Measurements from ENCODE around the gene DNAJC1. TPM values are rescaled to one million over a fixed set of nuclear protein-coding genes. Genes with fewer than 3 reads are reported as not detected.

The DNAJC1 gene
- total and polyA plus RNA-seq, 10 of the 15 experiments (the other 5 are each of a cell fraction or from before 2014, with no cell fraction given): 2.5 to 39.3 (median 20.4) TPM

DNA sequence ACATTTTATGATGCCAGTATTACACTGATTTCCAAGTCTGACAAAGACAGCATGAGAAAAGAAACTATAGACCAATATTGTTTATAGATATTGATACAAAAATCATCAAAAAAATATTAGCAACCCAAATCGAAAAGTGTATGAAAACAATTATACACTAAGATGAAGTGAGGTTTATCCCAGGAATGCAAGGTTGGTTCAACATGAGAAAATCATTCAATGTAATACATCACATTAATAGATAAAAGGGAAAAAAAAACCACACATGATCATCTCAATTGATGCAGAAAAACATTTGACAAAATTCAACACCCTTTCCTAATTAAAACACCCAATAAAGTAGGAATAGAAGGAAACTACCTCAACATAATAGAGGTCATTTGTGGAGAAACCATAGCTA is 153.9 kb downstream of the DNAJC1 start:
- TF ChIP-seq BHLHE40 (IDR thresholded peaks at IDR 0.05; ENCODE audit: borderline replicate concordance in 1 of 2, low read depth in 2 of 2, low read length in 1 of 2) (no peak), NFIC (IDR thresholded peaks at IDR 0.05; ENCODE audit: low read depth, low read length) (no peak), STAT3 (IDR thresholded peaks at IDR 0.05; ENCODE audit: low read depth, low read length) (no peak), ATF7 (IDR thresholded peaks at IDR 0.05; ENCODE audit: low read depth) (no peak), MEF2B (IDR thresholded peaks at IDR 0.05; ENCODE audit: partially characterized antibody, poor library complexity, severe bottlenecking) (no peak), RAD21 (IDR thresholded peaks at IDR 0.05; ENCODE audit: insufficient read depth, low read depth, low read length) (no peak), NR2C1 (IDR thresholded peaks at IDR 0.05) (no peak), DPF2 (IDR thresholded peaks at IDR 0.05) (no peak), ASH2L (IDR thresholded peaks at IDR 0.05; ENCODE audit: borderline replicate concordance, low read depth) (no peak)
- TF ChIP-seq, protein P1, sequence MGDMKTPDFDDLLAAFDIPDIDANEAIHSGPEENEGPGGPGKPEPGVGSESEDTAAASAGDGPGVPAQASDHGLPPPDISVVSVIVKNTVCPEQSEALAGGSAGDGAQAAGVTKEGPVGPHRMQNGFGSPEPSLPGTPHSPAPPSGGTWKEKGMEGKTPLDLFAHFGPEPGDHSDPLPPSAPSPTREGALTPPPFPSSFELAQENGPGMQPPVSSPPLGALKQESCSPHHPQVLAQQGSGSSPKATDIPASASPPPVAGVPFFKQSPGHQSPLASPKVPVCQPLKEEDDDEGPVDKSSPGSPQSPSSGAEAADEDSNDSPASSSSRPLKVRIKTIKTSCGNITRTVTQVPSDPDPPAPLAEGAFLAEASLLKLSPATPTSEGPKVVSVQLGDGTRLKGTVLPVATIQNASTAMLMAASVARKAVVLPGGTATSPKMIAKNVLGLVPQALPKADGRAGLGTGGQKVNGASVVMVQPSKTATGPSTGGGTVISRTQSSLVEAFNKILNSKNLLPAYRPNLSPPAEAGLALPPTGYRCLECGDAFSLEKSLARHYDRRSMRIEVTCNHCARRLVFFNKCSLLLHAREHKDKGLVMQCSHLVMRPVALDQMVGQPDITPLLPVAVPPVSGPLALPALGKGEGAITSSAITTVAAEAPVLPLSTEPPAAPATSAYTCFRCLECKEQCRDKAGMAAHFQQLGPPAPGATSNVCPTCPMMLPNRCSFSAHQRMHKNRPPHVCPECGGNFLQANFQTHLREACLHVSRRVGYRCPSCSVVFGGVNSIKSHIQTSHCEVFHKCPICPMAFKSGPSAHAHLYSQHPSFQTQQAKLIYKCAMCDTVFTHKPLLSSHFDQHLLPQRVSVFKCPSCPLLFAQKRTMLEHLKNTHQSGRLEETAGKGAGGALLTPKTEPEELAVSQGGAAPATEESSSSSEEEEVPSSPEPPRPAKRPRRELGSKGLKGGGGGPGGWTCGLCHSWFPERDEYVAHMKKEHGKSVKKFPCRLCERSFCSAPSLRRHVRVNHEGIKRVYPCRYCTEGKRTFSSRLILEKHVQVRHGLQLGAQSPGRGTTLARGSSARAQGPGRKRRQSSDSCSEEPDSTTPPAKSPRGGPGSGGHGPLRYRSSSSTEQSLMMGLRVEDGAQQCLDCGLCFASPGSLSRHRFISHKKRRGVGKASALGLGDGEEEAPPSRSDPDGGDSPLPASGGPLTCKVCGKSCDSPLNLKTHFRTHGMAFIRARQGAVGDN (IDR thresholded peaks at IDR 0.05): no peak
- Histone ChIP-seq H3K4me3 (no peak overlapping the region), H3K27ac (ENCODE audit: control insufficient read depth, insufficient read depth) (no peak overlapping the region), H3K9me3 (replicated peaks; ENCODE audit: control insufficient read depth, insufficient read depth, low read length) (peaks cover 3% of the 10 kb centered on the region), H3K9ac (ENCODE audit: control insufficient read depth, insufficient read depth, low read length) (no peak overlapping the region), H3K27me3 (replicated peaks in 1 of 2; ENCODE audit: control insufficient read depth in 2 of 2, insufficient read depth in 2 of 2, low read length in 1 of 2) (no peaks in the 10 kb centered on the region), H3K79me2 (ENCODE audit: control insufficient read depth, insufficient read depth, low read length) (no peaks in the 10 kb centered on the region), H4K20me1 (ENCODE audit: control insufficient read depth, insufficient read depth) (no peaks in the 10 kb centered on the region), H3K4me2 (ENCODE audit: control insufficient read depth, insufficient read depth) (no peak overlapping the region), H3K36me3 (ENCODE audit: control insufficient read depth in 2 of 2, insufficient read depth in 2 of 2, low read length in 1 of 2) (no peaks in the 10 kb centered on the region), H2AFZ (ENCODE audit: control insufficient read depth, low read depth, low read length) (no peak overlapping the region), H3K4me1 (ENCODE audit: control insufficient read depth, insufficient read depth, low read length) (no peaks in the 10 kb centered on the region)
- ChIA-PET POLR2A (no interaction called here), CTCF (no interaction called here), RAD21 (ENCODE audit: unreplicated experiment) (no interaction called here), SMC1A (ENCODE audit: uncharacterized antibody, unreplicated experiment) (no interaction called here)
- ATAC-seq (no peak), FAIRE-seq (no peak), DNase-seq (ENCODE audit: low read depth, low spot score) (no peak)
- no TSS peak for BruUV-seq (replicated peaks)
- intact Hi-C loops (cut with micrococcal nuclease; ENCODE audit: unreplicated experiment): no loop called here
- in situ Hi-C loops (cut with MboI): no loop called here
- 96% methylated on average over 1 of the region's 1 CpG for WGBS (ENCODE audit: insufficient coverage, insufficient replicate concordance, low lambda C conversion rate, missing lambda C conversion rate)

All from GM12878 (cell line).